Mesothelial cell of epicardium (in vitro differentiated cells): ENCODE measurements around the gene ATP2C1. TPM values are rescaled to one million over a fixed set of nuclear protein-coding genes. Genes with fewer than 3 reads are reported as not detected.

ENCODE experiments used
- DNase-seq, 2 experiments: peaks; one replicate each; pipeline ENCODE4 v3.0.0; 2021; ENCODE audit warnings: low spot score in 2 of 2; ENCODE audit not compliant: unreplicated experiment in 2 of 2
- H3K27ac Mint-ChIP-seq: 2 replicates; pipeline ENCODE4 v1.8.0; 2021; ENCODE audit warnings: mixed read lengths
- H3K27me3 Mint-ChIP-seq: 2 replicates; pipeline ENCODE4 v1.8.0; 2021; ENCODE audit warnings: low read depth, mixed read lengths
- H3K36me3 Mint-ChIP-seq: 2 replicates; pipeline ENCODE4 v1.8.0; 2021; ENCODE audit warnings: mixed read lengths
- H3K4me1 Mint-ChIP-seq: 2 replicates; pipeline ENCODE4 v1.8.0; 2021; ENCODE audit warnings: mixed read lengths
- H3K4me3 Mint-ChIP-seq: 2 replicates; pipeline ENCODE4 v1.8.0; 2021; ENCODE audit warnings: mild to moderate bottlenecking, moderate library complexity, mixed read lengths
- H3K9me3 Mint-ChIP-seq: 2 replicates; pipeline ENCODE4 v1.8.0; 2021; ENCODE audit warnings: mixed read lengths
- CTCF ChIP-seq: fragments of 200-600 bp; sonication (generic); IDR thresholded peaks from one replicate; pipeline ENCODE4 v1.5.0; 2021; ENCODE audit warnings: antibody characterized with exemption; ENCODE audit not compliant: unreplicated experiment
- total RNA-seq: library from RNA; stranded (reverse); gene quantifications from 3 replicates; pipeline ENCODE4 v1.2.1, GENCODE V29; 2021

ATP2C1 gene
- 88.8 to 98.4 TPM (median 92.0 TPM) in 3 replicates for total RNA-seq

GRCh38 chr3:130893376-130894129 is at the start of gene ATP2C1:
ATP2C1 (plus strand) TSS chr3:130894084; CDS start chr3:130894770, 686 bp downstream.
- no peak for TF ChIP-seq CTCF
- H3K27ac Mint-ChIP-seq: peak within 1 kb of the TSS; percentile 99
- no peaks in the 10 kb centered on the region for H3K36me3 Mint-ChIP-seq
- DNase-seq: peak; percentile 91 to 95
- no peaks in the 10 kb centered on the region for H3K9me3 Mint-ChIP-seq
- H3K4me3 Mint-ChIP-seq: peak within 1 kb of the TSS; percentile 90
- H3K27me3 Mint-ChIP-seq: no peaks in the 10 kb centered on the region
- peaks cover 38% of the 10 kb centered on the region for H3K4me1 Mint-ChIP-seq

- Mint-ChIP-seq H3K27me3 (no peaks in the 10 kb centered on the region), H3K27ac (no peak overlapping the region), H3K36me3 (no peaks in the 10 kb centered on the region), H3K4me1 (peaks cover 4% of the 10 kb centered on the region), H3K9me3 (no peaks in the 10 kb centered on the region), H3K4me3 (no peak overlapping the region)
- no peak for DNase-seq
- TF ChIP-seq CTCF: no peak
Measured at GRCh38 chr3:130844462-130844861, 49.4 kb upstream of the ATP2C1 start.

GRCh38 chr3:130846181-130846580 is 47.7 kb upstream of the ATP2C1 start:
- H3K9me3 Mint-ChIP-seq: no peaks in the 10 kb centered on the region
- peaks cover 19% of the 10 kb centered on the region for H3K4me1 Mint-ChIP-seq
- no peak for TF ChIP-seq CTCF
- no peak for DNase-seq
- H3K36me3 Mint-ChIP-seq: no peaks in the 10 kb centered on the region
- no peak overlapping the region for H3K4me3 Mint-ChIP-seq
- H3K27ac Mint-ChIP-seq: no peak overlapping the region
- no peaks in the 10 kb centered on the region for H3K27me3 Mint-ChIP-seq

GRCh38 chr3:130849091-130849552 is 44.8 kb upstream of the ATP2C1 start:
- H3K4me3 Mint-ChIP-seq: no peak overlapping the region
- H3K27ac Mint-ChIP-seq: no peak overlapping the region
- H3K9me3 Mint-ChIP-seq: no peaks in the 10 kb centered on the region
- H3K4me1 Mint-ChIP-seq: peaks cover 23% of the 10 kb centered on the region
- no peaks in the 10 kb centered on the region for H3K36me3 Mint-ChIP-seq
- no peak for DNase-seq
- no peak for TF ChIP-seq CTCF
- H3K27me3 Mint-ChIP-seq: no peaks in the 10 kb centered on the region

- Mint-ChIP-seq H3K4me3 (no peak overlapping the region), H3K27me3 (peaks cover 5% of the 10 kb centered on the region)
- DNase-seq: no peak
Measured at GRCh38 chr3:130850044-130850797, 43.7 kb upstream of the ATP2C1 start.

More at GRCh38 chr3:130850044-130850797, 43.7 kb upstream of the ATP2C1 start:
- Mint-ChIP-seq H3K36me3 (no peaks in the 10 kb centered on the region), H3K4me1 (peaks cover 23% of the 10 kb centered on the region), H3K27ac (peak overlapping the region; percentile 65), H3K9me3 (no peaks in the 10 kb centered on the region)
- no peak for TF ChIP-seq CTCF
